DOHH2 (cell line): ENCODE results near the gene MED13.

ENCODE experiments used
- H3F3A ChIP-seq: fragments of 200-600 bp; sonication (generic), shearing (Covaris generic); 2 replicates; pipeline ENCODE4 v1.6.0; 2016; ENCODE audit warnings: antibody characterized with exemption, mild to moderate bottlenecking; ENCODE audit not compliant: control insufficient read depth, insufficient read depth
- H3K27ac ChIP-seq: fragments of 200-600 bp; sonication (generic); 2 replicates; pipeline ENCODE4 v1.5.1; 2014; ENCODE audit warnings: low read depth, mild to moderate bottlenecking, low read length, moderate library complexity
- H3K27me3 ChIP-seq: fragments of 200-600 bp; sonication (generic); 2 replicates; pipeline ENCODE4 v1.6.1; 2014; ENCODE audit warnings: mild to moderate bottlenecking, low read length, mixed read lengths; ENCODE audit not compliant: control insufficient read depth
- H3K36me3 ChIP-seq: fragments of 200-600 bp; sonication (generic); 2 replicates; pipeline ENCODE4 v1.6.1; 2014; ENCODE audit warnings: mild to moderate bottlenecking, low read length, moderate library complexity, mixed read lengths; ENCODE audit not compliant: control insufficient read depth
- H3K4me1 ChIP-seq: fragments of 200-600 bp; sonication (generic); 2 replicates; pipeline ENCODE4 v1.6.1; 2014; ENCODE audit warnings: mild to moderate bottlenecking, low read length, mixed read lengths; ENCODE audit not compliant: control insufficient read depth
- H3K4me2 ChIP-seq: fragments of 200-600 bp; sonication (generic); 2 replicates; pipeline ENCODE4 v1.6.0; 2014; ENCODE audit warnings: mild to moderate bottlenecking, low read length, moderate library complexity
- H3K4me3 ChIP-seq: fragments of 200-600 bp; sonication (generic); 2 replicates; pipeline ENCODE4 v1.5.1; 2014; ENCODE audit warnings: mild to moderate bottlenecking, low read length, mixed read lengths
- H3K79me2 ChIP-seq: fragments of 200-600 bp; sonication (generic); 2 replicates; pipeline ENCODE4 v1.6.1; 2014; ENCODE audit warnings: mild to moderate bottlenecking, low read length, mixed read lengths; ENCODE audit not compliant: control insufficient read depth
- H3K9me2 ChIP-seq: fragments of 200-600 bp; sonication (generic); replicated peaks from 2 replicates; pipeline ENCODE4 v1.6.1; 2014; ENCODE audit warnings: mild to moderate bottlenecking, low read length, mixed read lengths; ENCODE audit not compliant: control insufficient read depth
- H3K9me3 ChIP-seq: fragments of 200-600 bp; sonication (generic); 2 replicates; pipeline ENCODE4 v1.6.1; 2014; ENCODE audit warnings: antibody characterized with exemption, low read length, mixed read lengths; ENCODE audit not compliant: control insufficient read depth, insufficient read depth
- H4K20me1 ChIP-seq: fragments of 200-600 bp; sonication (generic); 2 replicates; pipeline ENCODE4 v1.6.0; 2014; ENCODE audit warnings: low read depth, mild to moderate bottlenecking, antibody characterized with exemption, low read length, moderate library complexity; ENCODE audit not compliant: control insufficient read depth, insufficient read depth
- EZH2phosphoT487 ChIP-seq: fragments of 200-600 bp; sonication (generic); IDR thresholded peaks from 2 replicates; pipeline ENCODE4 v1.6.1; 2017; ENCODE audit warnings: borderline replicate concordance, mild to moderate bottlenecking, antibody characterized with exemption, low read length, moderate library complexity, mixed read lengths
- TF ChIP-seq, protein P1 (sequence below): fragments of 200-600 bp; sonication (generic); IDR thresholded peaks from one replicate; pipeline ENCODE4 v1.5.1; 2014; ENCODE audit warnings: antibody characterized with exemption, mild to moderate bottlenecking, low read depth, low read length; ENCODE audit not compliant: poor library complexity, severe bottlenecking

Gene MED13

DNA sequence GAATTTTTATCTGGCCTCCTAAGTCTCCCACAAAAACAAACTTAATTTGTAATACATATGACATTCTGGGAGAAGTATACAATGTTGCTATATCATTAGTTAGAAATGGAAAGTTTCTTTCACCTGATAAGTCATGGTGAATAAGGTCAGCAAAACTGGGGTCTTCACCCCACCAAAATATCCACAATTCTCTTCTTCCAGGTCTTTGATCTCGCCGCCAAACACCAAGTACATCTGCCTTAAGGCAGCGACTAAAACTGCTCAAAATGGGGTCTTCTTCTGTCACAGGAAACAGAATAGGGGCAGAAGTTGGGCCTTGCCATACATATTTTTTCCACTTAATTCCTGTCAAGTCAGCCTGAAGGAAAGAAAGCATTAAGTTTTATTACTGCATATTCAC is 2.1 kb downstream of the MED13 start:
- peak overlapping the region; percentile 46 for H3K27ac ChIP-seq
- H3K9me3 ChIP-seq = no peaks in the 10 kb centered on the region
- H3K4me2 ChIP-seq = peak overlapping the region; percentile 84

DNA sequence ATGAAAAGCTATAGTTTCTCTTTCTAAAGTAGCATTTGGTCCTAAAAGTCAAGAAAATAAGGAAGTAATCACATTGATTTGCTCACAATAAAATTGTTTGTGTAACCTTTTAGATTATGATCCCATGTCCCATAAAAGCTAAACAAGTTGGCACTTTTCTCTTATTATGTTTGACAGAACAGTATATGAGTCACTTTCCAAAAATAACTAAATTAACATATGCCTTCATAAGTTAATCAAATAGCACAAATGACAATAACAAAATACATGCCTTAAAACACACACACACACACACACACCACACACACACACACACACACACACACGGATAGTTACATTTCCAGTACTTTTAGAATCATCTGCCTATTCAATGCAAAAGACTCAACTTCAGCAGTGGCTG is 2.8 kb downstream of the MED13 start:
- peak overlapping the region; percentile 46; the same call in 1 of the 2 replicates for H3K27ac ChIP-seq
- no peak for TF ChIP-seq EZH2phosphoT487
- TF ChIP-seq, protein P1, sequence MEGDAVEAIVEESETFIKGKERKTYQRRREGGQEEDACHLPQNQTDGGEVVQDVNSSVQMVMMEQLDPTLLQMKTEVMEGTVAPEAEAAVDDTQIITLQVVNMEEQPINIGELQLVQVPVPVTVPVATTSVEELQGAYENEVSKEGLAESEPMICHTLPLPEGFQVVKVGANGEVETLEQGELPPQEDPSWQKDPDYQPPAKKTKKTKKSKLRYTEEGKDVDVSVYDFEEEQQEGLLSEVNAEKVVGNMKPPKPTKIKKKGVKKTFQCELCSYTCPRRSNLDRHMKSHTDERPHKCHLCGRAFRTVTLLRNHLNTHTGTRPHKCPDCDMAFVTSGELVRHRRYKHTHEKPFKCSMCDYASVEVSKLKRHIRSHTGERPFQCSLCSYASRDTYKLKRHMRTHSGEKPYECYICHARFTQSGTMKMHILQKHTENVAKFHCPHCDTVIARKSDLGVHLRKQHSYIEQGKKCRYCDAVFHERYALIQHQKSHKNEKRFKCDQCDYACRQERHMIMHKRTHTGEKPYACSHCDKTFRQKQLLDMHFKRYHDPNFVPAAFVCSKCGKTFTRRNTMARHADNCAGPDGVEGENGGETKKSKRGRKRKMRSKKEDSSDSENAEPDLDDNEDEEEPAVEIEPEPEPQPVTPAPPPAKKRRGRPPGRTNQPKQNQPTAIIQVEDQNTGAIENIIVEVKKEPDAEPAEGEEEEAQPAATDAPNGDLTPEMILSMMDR = no peak
- peaks cover 31% of the 10 kb centered on the region for H4K20me1 ChIP-seq
- H3F3A ChIP-seq = no peaks in the 10 kb centered on the region
- H3K4me1 ChIP-seq = peaks cover 30% of the 10 kb centered on the region
- H3K79me2 ChIP-seq = peaks cover 84% of the 10 kb centered on the region
- no peaks in the 10 kb centered on the region for H3K27me3 ChIP-seq
- H3K4me3 ChIP-seq = peak overlapping the region; percentile 81
- H3K9me2 ChIP-seq = no peaks in the 10 kb centered on the region
- H3K4me2 ChIP-seq = peak overlapping the region; percentile 84
- H3K9me3 ChIP-seq = no peaks in the 10 kb centered on the region
- H3K36me3 ChIP-seq = peaks cover 57% of the 10 kb centered on the region

More for the DNA sequence above, 2.1 kb downstream of the MED13 start:
- Histone ChIP-seq H4K20me1 (peaks cover 28% of the 10 kb centered on the region), H3K36me3 (peaks cover 51% of the 10 kb centered on the region), H3K79me2 (peaks cover 77% of the 10 kb centered on the region), H3F3A (no peaks in the 10 kb centered on the region), H3K9me2 (no peaks in the 10 kb centered on the region), H3K4me3 (peak overlapping the region; percentile 81), H3K27me3 (no peaks in the 10 kb centered on the region), H3K4me1 (peaks cover 30% of the 10 kb centered on the region)
- TF ChIP-seq, protein P1 = no peak
- TF ChIP-seq EZH2phosphoT487 = no peak

DNA sequence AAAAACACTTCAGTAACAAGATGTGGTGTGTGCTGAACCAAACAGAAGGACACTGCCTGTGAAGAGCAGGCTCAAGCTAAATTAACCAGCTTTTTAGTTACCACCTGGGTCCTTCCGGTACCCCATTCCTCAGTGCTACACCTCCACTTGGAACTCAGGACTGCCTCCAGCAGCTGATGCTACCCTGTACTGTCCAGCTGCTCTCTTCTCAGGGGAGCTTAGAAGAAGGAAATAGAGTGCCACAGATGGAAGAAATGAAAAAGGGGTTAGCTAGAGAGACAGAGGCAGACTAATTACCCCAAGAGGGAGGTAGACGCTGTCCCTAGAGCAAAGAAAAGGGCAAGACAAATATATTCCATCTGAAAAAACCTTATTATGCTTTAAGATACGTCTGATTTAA is 5.7 kb downstream of the MED13 start:
- no peaks in the 10 kb centered on the region for H3K27me3 ChIP-seq
- no peak overlapping the region for H3K27ac ChIP-seq
- no peaks in the 10 kb centered on the region for H3F3A ChIP-seq
- H3K4me2 ChIP-seq = no peak overlapping the region
- H3K4me3 ChIP-seq = no peak overlapping the region
- peaks cover 100% of the 10 kb centered on the region for H3K79me2 ChIP-seq
- no peaks in the 10 kb centered on the region for H3K9me3 ChIP-seq
- peaks cover 31% of the 10 kb centered on the region for H4K20me1 ChIP-seq
- no peaks in the 10 kb centered on the region for H3K9me2 ChIP-seq
- H3K4me1 ChIP-seq = peaks cover 22% of the 10 kb centered on the region
- TF ChIP-seq EZH2phosphoT487 = no peak
- TF ChIP-seq, protein P1 = no peak
- H3K36me3 ChIP-seq = peaks cover 86% of the 10 kb centered on the region
